A673 (cell line): ENCODE results near the gene METAP2.

Experiments
- CTCF ChIP-seq: fragments of 300-800, 200-600 bp; sonication (generic); conservative IDR thresholded peaks from 2 replicates; pipeline ENCODE4 v1.5.1; 2017; ENCODE audit warnings: low read depth, mild to moderate bottlenecking, antibody characterized with exemption, low read length, moderate library complexity, mixed read lengths
- EZH2 ChIP-seq: fragments of 200-600 bp; sonication (generic); IDR thresholded peaks from 2 replicates; pipeline ENCODE4 v1.6.1; 2017; ENCODE audit warnings: borderline replicate concordance, low read depth, mild to moderate bottlenecking, mixed read lengths, antibody characterized with exemption, low read length; ENCODE audit not compliant: poor library complexity, severe bottlenecking

- no peak for TF ChIP-seq CTCF
- no peak for TF ChIP-seq EZH2
Observed at GRCh38 chr12:95492462-95492861, 18.5 kb downstream of the METAP2 start.
